HG02571 (cell line): Measurements from ENCODE around the gene PLXNB1.
"Not testable (repeated sequence)": the region's sequence is repeated elsewhere in the genome, so short reads cannot be mapped to it uniquely, and the experiment has no call there.

Source experiments
- ATAC-seq: cut with Tn5 transposase; IDR thresholded peaks from one replicate; pipeline ENCODE4 v1.9.1; 2021; ENCODE audit warnings: mild to moderate bottlenecking, moderate library complexity; ENCODE audit not compliant: unreplicated experiment

PLXNB1 gene

GRCh38 chr3:48429960-48430707, at the start of gene PLXNB1:
Gene PLXNB1, minus strand, starts transcription at chr3:48430086. Its CDS starts 5,475 bp downstream, at chr3:48424611.
- ATAC-seq = no peak

GRCh38 chr3:48478626-48479555, 49.0 kb upstream of the PLXNB1 start:
- ATAC-seq = no peak

- no peak for ATAC-seq
Measured at GRCh38 chr3:48477959-48478520, 48.2 kb upstream of the PLXNB1 start.

- ATAC-seq = no peak
Measured at GRCh38 chr3:48476426-48477053, 46.7 kb upstream of the PLXNB1 start.

- ATAC-seq = no peak
Measured at GRCh38 chr3:48475188-48475587, 45.3 kb upstream of the PLXNB1 start.

GRCh38 chr3:48474619-48475018, 44.7 kb upstream of the PLXNB1 start:
- no peak for ATAC-seq

- ATAC-seq = not testable (repeated sequence)
Measured at GRCh38 chr3:48474031-48474430, 44.1 kb upstream of the PLXNB1 start.

- no peak for ATAC-seq
Measured at GRCh38 chr3:48473617-48473952, 43.7 kb upstream of the PLXNB1 start.

- peak; percentile 80 for ATAC-seq
Measured at GRCh38 chr3:48472923-48473616, 43.2 kb upstream of the PLXNB1 start.

GRCh38 chr3:48472673-48472922, 42.7 kb upstream of the PLXNB1 start:
- ATAC-seq = no peak

- no peak for ATAC-seq
Measured at GRCh38 chr3:48470286-48470685, 40.4 kb upstream of the PLXNB1 start.

- no peak for ATAC-seq
Measured at GRCh38 chr3:48469046-48469915, 39.4 kb upstream of the PLXNB1 start.

GRCh38 chr3:48468329-48468731, 38.4 kb upstream of the PLXNB1 start:
- no peak for ATAC-seq

- no peak for ATAC-seq
Measured at GRCh38 chr3:48467473-48468267, 37.8 kb upstream of the PLXNB1 start.

GRCh38 chr3:48467110-48467454, 37.2 kb upstream of the PLXNB1 start:
- no peak for ATAC-seq

GRCh38 chr3:48466386-48467109, 36.7 kb upstream of the PLXNB1 start:
- no peak for ATAC-seq

GRCh38 chr3:48465531-48466378, 35.9 kb upstream of the PLXNB1 start:
- peak; percentile 82 for ATAC-seq

GRCh38 chr3:48465237-48465530, 35.3 kb upstream of the PLXNB1 start:
- no peak for ATAC-seq
